GM23248 (cell line): ENCODE results near the gene WDR18. TPM values are rescaled to one million over a fixed set of nuclear protein-coding genes. Genes with fewer than 3 reads are reported as not detected.

Source experiments
- DNase-seq: peaks from one replicate; pipeline ENCODE4 v3.0.0-alpha.2; 2015
- H2AFZ ChIP-seq: fragments of 200-600 bp; sonication (generic); 2 replicates; pipeline ENCODE4 v1.6.1; 2016; ENCODE audit warnings: antibody characterized with exemption
- H3F3A ChIP-seq: fragments of 200-600 bp; sonication (generic); 2 replicates; pipeline ENCODE4 v1.6.1; 2016; ENCODE audit warnings: mild to moderate bottlenecking, antibody characterized with exemption, mixed run types; ENCODE audit not compliant: insufficient read depth
- H3K27ac ChIP-seq: fragments of 200-600 bp; sonication (generic); 2 replicates; pipeline ENCODE4 v1.5.1; 2016; ENCODE audit warnings: mild to moderate bottlenecking
- H3K27me3 ChIP-seq: fragments of 200-600 bp; sonication (generic); replicated peaks from 2 replicates; pipeline ENCODE4 v1.6.1; 2016; ENCODE audit warnings: mild to moderate bottlenecking; ENCODE audit not compliant: insufficient read depth
- H3K36me3 ChIP-seq: fragments of 200-600 bp; sonication (generic); 2 replicates; pipeline ENCODE4 v1.6.1; 2016; ENCODE audit warnings: low read depth, mild to moderate bottlenecking
- H3K4me1 ChIP-seq: fragments of 200-600 bp; sonication (generic); 2 replicates; pipeline ENCODE4 v1.6.1; 2016; ENCODE audit warnings: mild to moderate bottlenecking; ENCODE audit not compliant: insufficient read depth
- H3K4me2 ChIP-seq: fragments of 200-600 bp; sonication (generic); one replicate; pipeline ENCODE4 v1.6.1; 2016; ENCODE audit warnings: mild to moderate bottlenecking; ENCODE audit not compliant: unreplicated experiment
- H3K4me3 ChIP-seq: fragments of 200-600 bp; sonication (generic); 2 replicates; pipeline ENCODE4 v1.5.1; 2016; ENCODE audit warnings: mild to moderate bottlenecking
- H3K79me2 ChIP-seq: fragments of 200-600 bp; sonication (generic); 2 replicates; pipeline ENCODE4 v1.6.1; 2016; ENCODE audit warnings: mild to moderate bottlenecking; ENCODE audit not compliant: insufficient read depth
- H3K9ac ChIP-seq: fragments of 200-600 bp; sonication (generic); 2 replicates; pipeline ENCODE4 v1.6.1; 2016; ENCODE audit warnings: mild to moderate bottlenecking
- H3K9me2 ChIP-seq: fragments of 200-600 bp; sonication (generic); 2 replicates; pipeline ENCODE4 v1.6.1; 2016; ENCODE audit warnings: mixed run types, mild to moderate bottlenecking, moderate library complexity; ENCODE audit not compliant: insufficient read depth
- H3K9me3 ChIP-seq: fragments of 200-600 bp; sonication (generic); one replicate; pipeline ENCODE4 v1.6.1; 2017; ENCODE audit warnings: low read depth
- H4K20me1 ChIP-seq: fragments of 200-600 bp; sonication (generic); 2 replicates; pipeline ENCODE4 v1.6.0; 2016; ENCODE audit not compliant: insufficient read depth
- EZH2 ChIP-seq: fragments of 200-600 bp; sonication (generic); IDR thresholded peaks from 2 replicates; pipeline ENCODE4 v1.6.1; 2018; ENCODE audit warnings: antibody characterized with exemption, mild to moderate bottlenecking; ENCODE audit not compliant: insufficient read depth, poor library complexity, severe bottlenecking
- EZH2phosphoT487 ChIP-seq: fragments of 200-600 bp; sonication (generic); IDR thresholded peaks from 2 replicates; pipeline ENCODE4 v1.6.1; 2018; ENCODE audit warnings: antibody characterized with exemption, moderate library complexity, mild to moderate bottlenecking, low read depth; ENCODE audit not compliant: insufficient read depth
- WGBS, 2 experiments: methylation state at CpG; one replicate each; pipeline ENCODE4 v1.1.6; 2015 to 2017; ENCODE audit warnings: low lambda C conversion rate in 2 of 2, low coverage in 1 of 2; ENCODE audit errors: missing lambda C conversion rate in 2 of 2; 5-methylcytosine and 5-hydroxymethylcytosine counted together
- in situ Hi-C: fragments of 300-500 bp; cut with MboI; formaldehyde crosslinking; loops from 2 replicates; pipeline ENCODE4 v1.15.0; 2020
- polyA plus RNA-seq: library from polyadenylated mRNA; unstranded; fragments of >200 nt; fragmentation: Nextera tagmentation; extraction: Ambion mirVana; gene quantifications from 2 replicates; pipeline ENCODE4 v1.2.1, GENCODE V29; 2016
- total RNA-seq: library from RNA; depleted of rRNA; stranded (reverse); fragments of >200 nt; shearing (Covaris generic); gene quantifications from 2 replicates; pipeline ENCODE4 v1.2.3, GENCODE V29; 2014

The WDR18 gene
- total and polyA plus RNA-seq, 2 experiments from 2014 or later: 83.4 to 157 TPM

DNA sequence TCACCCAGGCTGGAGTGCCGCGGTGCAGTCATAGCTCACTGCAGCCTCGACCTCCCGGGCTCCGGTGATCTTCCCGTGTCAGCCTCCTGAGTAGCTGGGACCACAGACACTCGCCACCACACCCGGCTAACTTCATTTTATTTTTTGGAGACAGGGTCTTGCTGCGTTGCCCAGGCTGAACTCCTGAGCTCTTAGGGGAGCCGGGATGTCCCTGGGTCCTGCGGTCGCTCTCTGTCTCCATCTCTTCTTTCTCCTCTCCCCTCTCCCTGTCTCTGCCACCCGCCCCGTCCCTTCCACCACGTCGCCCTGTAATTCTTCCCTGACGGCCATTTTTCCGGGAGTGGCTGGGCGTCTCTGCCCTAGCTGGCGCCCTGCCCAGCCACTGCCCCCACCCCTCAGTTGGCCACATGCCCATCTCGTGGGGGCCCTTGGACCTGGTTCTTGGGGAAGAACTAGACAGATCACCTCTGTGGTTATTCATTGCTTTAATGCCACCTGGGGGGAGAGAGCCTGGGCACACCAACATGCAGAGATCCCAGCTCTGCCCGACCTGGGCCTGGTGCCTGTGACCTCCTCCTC is 39.4 kb upstream of the WDR18 start:
- Histone ChIP-seq H3F3A (no peaks in the 10 kb centered on the region), H3K27ac (no peak overlapping the region), H2AFZ (no peak overlapping the region), H3K4me3 (no peak overlapping the region), H3K4me2 (no peak overlapping the region), H3K9me2 (no peaks in the 10 kb centered on the region), H3K79me2 (peaks cover 97% of the 10 kb centered on the region), H3K36me3 (no peaks in the 10 kb centered on the region; the same call in 1 of the 2 replicates), H3K27me3 (no peaks in the 10 kb centered on the region), H3K9ac (no peak overlapping the region), H3K9me3 (no peaks in the 10 kb centered on the region), H3K4me1 (no peaks in the 10 kb centered on the region), H4K20me1 (no peaks in the 10 kb centered on the region)
- TF ChIP-seq EZH2: no peak
- no peak for TF ChIP-seq EZH2phosphoT487
- WGBS, 2 experiments: 79 to 85% methylated on average over 20 to 22 of the region's 22 CpGs
- no peak for DNase-seq
- in situ Hi-C loops: no loop called here

DNA sequence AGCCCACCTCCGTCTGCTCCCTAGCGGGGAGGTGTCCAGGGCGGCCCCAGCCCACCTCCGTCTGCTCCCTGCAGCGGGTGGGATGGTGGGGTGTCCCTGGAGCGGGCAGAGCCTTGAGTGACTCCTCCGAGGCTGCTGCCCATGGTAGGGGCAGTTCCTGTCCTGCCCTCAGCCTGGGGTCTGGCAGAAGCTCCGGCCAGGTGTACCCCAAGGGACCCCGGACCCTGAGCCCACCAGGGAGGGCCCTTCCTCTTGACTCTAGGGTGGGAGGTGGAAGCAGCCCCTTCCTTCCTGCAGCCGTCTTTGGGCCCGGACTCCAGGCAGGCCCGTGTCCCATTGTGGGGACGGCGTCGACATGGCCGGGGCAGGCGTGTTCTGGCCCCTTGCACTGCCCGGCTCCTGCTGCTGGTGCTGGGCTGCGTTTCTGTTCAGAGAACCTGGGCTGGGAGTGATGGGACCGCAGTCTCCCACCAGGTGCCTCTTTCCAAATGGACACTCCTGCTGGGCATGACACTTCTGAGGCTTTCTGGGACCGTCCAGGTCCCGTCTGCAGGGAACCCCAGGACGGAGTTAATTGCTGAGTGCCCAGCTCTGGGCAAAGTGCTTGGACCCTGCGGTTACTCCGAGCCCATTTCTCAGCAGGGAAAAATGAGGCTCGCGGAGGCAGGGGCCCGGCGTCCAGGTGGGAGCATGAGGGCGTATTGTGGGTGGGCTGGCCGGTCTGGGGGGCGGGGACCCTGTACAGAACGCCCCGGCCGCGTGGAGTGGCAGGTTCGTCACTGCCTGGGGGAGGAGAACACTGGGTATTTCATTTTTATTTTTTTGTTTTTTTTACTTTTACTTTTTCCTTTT is 38.5 kb upstream of the WDR18 start:
- TF ChIP-seq EZH2phosphoT487: no peak
- no peak for TF ChIP-seq EZH2
- DNase-seq: no peak
- H3K9ac ChIP-seq: no peak overlapping the region
- no peak overlapping the region for H3K4me2 ChIP-seq
- H3K9me3 ChIP-seq: no peaks in the 10 kb centered on the region
- in situ Hi-C loops: no loop called here
- H3K79me2 ChIP-seq: peaks cover 92% of the 10 kb centered on the region
- H3F3A ChIP-seq: no peaks in the 10 kb centered on the region
- H3K27me3 ChIP-seq: no peaks in the 10 kb centered on the region
- H3K9me2 ChIP-seq: no peaks in the 10 kb centered on the region
- H2AFZ ChIP-seq: no peak overlapping the region
- no peaks in the 10 kb centered on the region for H3K4me1 ChIP-seq
- H3K36me3 ChIP-seq: no peaks in the 10 kb centered on the region; the same call in 1 of the 2 replicates
- no peak overlapping the region for H3K27ac ChIP-seq
- 90 to 92% methylated on average over 37 of the region's 37 CpGs for WGBS, 2 experiments
- no peak overlapping the region for H3K4me3 ChIP-seq
- H4K20me1 ChIP-seq: no peaks in the 10 kb centered on the region

DNA sequence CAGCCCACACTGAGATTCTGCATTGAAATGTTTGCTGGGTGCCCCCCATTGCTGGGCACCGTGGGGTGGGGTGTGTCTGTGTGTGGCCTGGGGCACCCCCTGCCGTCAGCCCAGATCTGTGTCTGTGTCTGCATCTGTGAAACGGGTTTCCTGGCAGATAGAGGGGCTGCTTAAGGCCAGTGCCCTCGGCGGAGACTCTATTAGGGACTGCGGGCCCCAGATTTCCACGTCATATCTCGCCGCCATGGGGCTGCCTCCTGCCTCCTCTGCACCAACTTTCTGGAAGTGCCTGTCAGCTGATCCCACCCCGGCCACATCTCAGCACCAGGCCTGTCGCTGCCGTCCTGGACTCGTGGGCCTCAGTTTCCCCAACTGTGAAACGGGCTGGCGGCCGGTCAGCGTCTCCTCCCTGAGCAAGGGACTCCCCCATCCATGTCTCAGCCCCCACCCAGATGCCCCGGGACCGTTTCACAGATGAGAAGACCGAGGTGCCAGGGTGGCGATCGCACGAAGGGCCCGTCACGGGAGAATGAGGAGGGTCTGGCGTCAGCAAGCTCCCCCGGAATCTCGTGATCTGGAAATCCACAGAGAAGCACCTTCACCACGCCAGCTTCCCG is 36.9 kb upstream of the WDR18 start:
- no peaks in the 10 kb centered on the region for H4K20me1 ChIP-seq
- H3K9me3 ChIP-seq: no peaks in the 10 kb centered on the region
- no peaks in the 10 kb centered on the region for H3K9me2 ChIP-seq
- no peak overlapping the region for H3K4me2 ChIP-seq
- peaks cover 90% of the 10 kb centered on the region for H3K79me2 ChIP-seq
- no peak for DNase-seq
- no peaks in the 10 kb centered on the region; the same call in 1 of the 2 replicates for H3K36me3 ChIP-seq
- no peak overlapping the region for H3K4me3 ChIP-seq
- H3K27ac ChIP-seq: no peak overlapping the region
- H2AFZ ChIP-seq: no peak overlapping the region
- H3K4me1 ChIP-seq: peaks cover 8% of the 10 kb centered on the region; the same call in 1 of the 2 replicates
- WGBS, 2 experiments: 94 to 96% methylated on average over 24 to 30 of the region's 30 CpGs
- H3K9ac ChIP-seq: no peak overlapping the region
- H3K27me3 ChIP-seq: no peaks in the 10 kb centered on the region
- in situ Hi-C loops: no loop called here
- no peaks in the 10 kb centered on the region for H3F3A ChIP-seq
- no peak for TF ChIP-seq EZH2
- no peak for TF ChIP-seq EZH2phosphoT487

DNA sequence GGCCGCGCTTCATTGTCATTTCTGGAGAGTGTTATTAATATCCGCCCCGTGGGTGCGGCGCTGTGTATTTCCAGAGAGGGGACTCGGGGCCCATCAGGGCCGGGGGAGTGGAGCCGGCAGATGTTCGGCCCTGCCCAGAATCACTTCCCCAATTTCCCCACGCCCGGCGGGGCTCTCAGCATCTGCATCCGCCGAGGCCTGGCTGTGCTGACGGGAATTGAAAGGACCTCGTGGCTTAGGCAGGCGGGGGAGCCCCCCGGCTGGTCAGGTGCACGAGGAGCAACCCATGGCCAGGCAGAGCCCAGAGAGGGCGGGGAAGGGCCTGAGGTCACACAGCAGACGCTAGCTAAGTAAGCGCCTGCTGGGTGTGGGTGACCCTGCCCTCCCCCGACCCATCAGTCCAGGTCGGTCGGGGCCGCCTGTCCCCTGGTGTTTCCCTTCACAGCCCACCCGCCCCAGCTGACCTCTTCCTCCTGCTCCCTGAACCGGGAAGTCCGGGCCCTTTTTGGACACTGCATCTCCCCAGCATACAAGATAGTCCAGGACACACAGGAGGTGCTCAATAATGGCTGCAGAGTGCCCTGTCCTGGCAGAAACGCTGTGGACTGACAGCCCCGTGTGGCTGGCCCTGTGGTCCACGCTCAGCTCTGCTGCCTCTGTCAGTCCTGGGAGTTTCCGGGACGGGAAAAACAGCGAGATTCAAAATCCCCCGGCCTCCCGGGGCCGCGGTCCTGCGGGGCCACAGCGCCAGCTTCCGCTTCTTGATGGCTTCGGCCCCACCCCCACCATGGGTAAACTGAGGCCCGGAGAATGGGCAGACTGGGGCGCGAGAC is 36.2 kb upstream of the WDR18 start:
- H3K9me3 ChIP-seq: no peaks in the 10 kb centered on the region
- H4K20me1 ChIP-seq: no peaks in the 10 kb centered on the region
- in situ Hi-C loops: no loop called here
- DNase-seq: no peak
- WGBS, 2 experiments: 93 to 96% methylated on average over 42 to 47 of the region's 47 CpGs
- no peaks in the 10 kb centered on the region for H3K36me3 ChIP-seq
- no peak overlapping the region for H3K9ac ChIP-seq
- no peaks in the 10 kb centered on the region for H3K9me2 ChIP-seq
- TF ChIP-seq EZH2 (no peak), EZH2phosphoT487 (no peak)
- no peak overlapping the region for H3K4me3 ChIP-seq
- no peak overlapping the region for H2AFZ ChIP-seq
- no peaks in the 10 kb centered on the region for H3F3A ChIP-seq
- peaks cover 13% of the 10 kb centered on the region; the same call in 1 of the 2 replicates for H3K4me1 ChIP-seq
- no peak overlapping the region for H3K4me2 ChIP-seq
- no peaks in the 10 kb centered on the region for H3K27me3 ChIP-seq
- no peak overlapping the region for H3K27ac ChIP-seq
- peaks cover 90% of the 10 kb centered on the region for H3K79me2 ChIP-seq
